LNCaP clone FGC (cell line): ENCODE results near the gene TLDC2.
"Not testable (repeated sequence)": the region's sequence is repeated elsewhere in the genome, so short reads cannot be mapped to it uniquely, and the experiment has no call there.

Experiments
- DNase-seq: peaks from one replicate; pipeline ENCODE4 v3.0.0-alpha.2; 2011; ENCODE audit warnings: low read depth
- H3K4me3 ChIP-seq: 2 replicates; pipeline ENCODE4 v1.5.1; 2011; ENCODE audit warnings: mild to moderate bottlenecking, low read depth, low read length, control low read depth
- TF ChIP-seq, protein P1 (sequence below): IDR thresholded peaks from 2 replicates; pipeline ENCODE4 v1.5.1; 2012; ENCODE audit warnings: mild to moderate bottlenecking; ENCODE audit not compliant: control insufficient read depth, insufficient read depth; ENCODE audit errors: extremely low read depth

TLDC2 gene

DNA sequence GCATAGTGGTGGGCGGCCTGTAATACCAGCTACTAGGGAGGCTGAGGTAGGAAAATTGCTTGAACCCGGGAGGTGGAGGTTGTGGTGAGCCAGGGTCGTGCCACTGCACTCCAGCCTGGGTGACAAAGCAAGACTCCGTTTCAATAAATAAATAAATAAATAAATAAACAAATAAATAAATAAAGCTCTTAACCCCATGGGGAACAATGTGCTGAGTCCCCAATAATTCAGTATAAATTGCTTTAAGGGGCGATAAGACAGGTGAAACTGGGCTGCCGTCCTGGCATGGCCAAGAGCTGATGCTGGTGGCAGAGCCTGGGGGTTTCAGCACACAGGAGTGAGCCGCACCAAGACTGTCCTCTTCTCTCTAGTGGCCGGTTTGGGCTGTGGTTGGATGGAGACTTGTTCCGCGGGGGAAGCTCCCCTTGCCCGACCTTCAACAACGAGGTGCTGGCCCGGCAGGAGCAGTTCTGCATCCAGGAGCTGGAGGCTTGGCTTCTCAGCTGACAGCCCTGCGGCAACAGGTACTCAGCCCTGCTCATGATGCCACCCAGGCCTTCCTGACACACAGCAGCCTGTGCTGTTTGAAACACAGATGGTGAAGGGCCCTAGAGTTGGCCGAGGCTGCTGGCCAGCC is 13.1 kb downstream of the TLDC2 start:
- DNase-seq, result no peak
- no peak overlapping the region for H3K4me3 ChIP-seq
- TF ChIP-seq, protein P1, sequence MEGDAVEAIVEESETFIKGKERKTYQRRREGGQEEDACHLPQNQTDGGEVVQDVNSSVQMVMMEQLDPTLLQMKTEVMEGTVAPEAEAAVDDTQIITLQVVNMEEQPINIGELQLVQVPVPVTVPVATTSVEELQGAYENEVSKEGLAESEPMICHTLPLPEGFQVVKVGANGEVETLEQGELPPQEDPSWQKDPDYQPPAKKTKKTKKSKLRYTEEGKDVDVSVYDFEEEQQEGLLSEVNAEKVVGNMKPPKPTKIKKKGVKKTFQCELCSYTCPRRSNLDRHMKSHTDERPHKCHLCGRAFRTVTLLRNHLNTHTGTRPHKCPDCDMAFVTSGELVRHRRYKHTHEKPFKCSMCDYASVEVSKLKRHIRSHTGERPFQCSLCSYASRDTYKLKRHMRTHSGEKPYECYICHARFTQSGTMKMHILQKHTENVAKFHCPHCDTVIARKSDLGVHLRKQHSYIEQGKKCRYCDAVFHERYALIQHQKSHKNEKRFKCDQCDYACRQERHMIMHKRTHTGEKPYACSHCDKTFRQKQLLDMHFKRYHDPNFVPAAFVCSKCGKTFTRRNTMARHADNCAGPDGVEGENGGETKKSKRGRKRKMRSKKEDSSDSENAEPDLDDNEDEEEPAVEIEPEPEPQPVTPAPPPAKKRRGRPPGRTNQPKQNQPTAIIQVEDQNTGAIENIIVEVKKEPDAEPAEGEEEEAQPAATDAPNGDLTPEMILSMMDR, result no peak

DNA sequence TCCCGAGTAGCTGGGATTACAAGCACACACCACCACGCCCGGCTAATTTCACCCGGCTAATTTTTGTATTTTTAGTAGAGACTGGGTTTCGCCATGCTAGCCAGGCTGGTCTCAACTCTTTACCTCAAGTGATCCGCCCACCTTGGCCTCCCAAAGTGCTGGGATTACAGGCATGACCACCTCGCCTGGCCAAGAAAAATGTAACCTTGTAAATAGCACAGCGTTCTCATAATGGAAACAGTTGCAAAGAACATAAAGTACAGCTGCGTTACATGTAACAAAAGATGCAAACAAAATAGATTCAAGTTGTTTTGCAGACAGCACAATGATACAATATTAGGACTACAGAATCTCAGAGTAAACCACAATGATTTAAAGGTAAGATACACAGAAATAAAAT is 14.6 kb downstream of the TLDC2 start:
- no peak overlapping the region for H3K4me3 ChIP-seq

DNA sequence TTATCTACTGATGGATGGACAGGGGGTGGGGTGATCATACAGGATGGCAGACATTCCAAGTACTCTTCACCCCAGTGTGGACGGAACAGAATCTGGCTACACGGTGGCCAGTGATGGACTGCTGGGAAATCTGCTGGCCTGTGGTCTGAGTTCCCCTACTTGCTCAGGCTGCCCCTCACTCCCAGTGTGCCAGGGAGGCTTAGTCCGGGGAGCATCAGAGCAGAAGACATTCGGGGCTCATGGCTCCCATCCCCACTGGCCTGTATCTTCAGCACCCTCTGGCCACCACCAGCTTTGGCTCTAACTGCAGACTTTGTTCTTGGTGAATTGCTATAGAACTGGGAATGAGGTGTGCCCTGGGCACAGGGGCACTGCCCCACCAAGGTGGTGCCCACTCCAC is 15.3 kb downstream of the TLDC2 start:
- TF ChIP-seq, protein P1, result no peak
- DNase-seq, result no peak
- no peak overlapping the region for H3K4me3 ChIP-seq

More for the DNA sequence above, 14.6 kb downstream of the TLDC2 start:
- TF ChIP-seq, protein P1, result no peak
- DNase-seq, result no peak

DNA sequence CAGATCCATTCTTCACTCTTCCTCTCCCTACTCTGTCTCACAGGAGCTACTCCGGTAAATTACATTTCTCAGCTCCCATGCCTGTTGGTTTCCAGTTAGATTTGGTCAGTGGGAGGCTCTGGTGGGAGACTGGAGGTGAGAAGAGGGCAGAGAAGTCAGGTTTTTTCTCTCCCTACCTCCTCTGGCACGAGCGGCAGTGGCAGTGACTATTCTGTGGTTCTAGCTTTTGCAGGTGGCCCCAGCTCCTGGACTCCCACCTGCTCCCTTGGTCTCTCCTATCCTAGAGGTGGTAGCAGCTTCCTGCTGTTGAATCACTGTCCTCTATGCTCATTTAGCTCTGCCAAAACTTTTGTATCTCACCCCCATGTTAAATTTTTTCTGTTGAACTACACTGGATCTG is 17.9 kb downstream of the TLDC2 start:
- H3K4me3 ChIP-seq, result no peak overlapping the region
- no peak for DNase-seq
- TF ChIP-seq, protein P1, result no peak

DNA sequence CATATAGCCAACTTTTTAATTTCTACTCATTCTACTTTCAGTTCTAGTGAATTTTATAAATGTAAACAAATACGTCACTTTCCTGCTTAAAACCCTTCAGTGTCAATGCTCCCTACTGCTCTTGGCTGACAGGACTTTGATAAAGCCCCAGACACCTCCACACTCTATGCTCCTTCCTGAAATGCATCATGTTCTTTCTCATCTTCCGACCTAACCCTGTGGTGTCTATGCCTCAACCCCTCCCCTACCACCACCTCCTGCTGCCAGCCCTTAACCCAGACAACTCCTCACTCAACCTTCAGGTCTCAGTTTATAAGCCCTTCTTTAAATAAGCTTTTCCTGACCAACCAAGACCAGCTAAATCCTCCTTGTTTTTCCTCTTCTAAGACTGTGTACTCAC is 19.1 kb downstream of the TLDC2 start:
- H3K4me3 ChIP-seq, result no peak overlapping the region
- no peak for DNase-seq

DNA sequence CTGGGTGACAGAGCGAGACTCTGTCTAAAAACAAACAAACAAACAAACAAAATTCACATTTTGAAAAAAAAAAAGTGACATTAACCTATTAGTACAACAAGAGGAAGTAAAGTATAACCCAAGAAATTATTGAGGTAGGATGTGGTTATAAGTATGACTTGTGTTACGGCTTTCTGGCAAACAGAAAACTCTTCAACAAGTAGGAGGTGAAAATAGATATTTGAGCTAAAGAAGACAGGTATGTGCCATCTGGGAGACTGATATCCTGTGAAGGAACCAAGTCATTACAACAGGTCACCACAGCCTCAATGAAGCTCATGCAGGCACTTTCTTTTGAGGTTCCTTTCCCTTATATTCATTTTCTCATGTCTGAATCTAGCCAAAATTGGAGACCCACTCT is 28.8 kb downstream of the TLDC2 start:
- no peak for DNase-seq
- TF ChIP-seq, protein P1, result no peak
- H3K4me3 ChIP-seq, result no peak overlapping the region

More for the DNA sequence above, 19.1 kb downstream of the TLDC2 start:
- TF ChIP-seq, protein P1, result no peak

DNA sequence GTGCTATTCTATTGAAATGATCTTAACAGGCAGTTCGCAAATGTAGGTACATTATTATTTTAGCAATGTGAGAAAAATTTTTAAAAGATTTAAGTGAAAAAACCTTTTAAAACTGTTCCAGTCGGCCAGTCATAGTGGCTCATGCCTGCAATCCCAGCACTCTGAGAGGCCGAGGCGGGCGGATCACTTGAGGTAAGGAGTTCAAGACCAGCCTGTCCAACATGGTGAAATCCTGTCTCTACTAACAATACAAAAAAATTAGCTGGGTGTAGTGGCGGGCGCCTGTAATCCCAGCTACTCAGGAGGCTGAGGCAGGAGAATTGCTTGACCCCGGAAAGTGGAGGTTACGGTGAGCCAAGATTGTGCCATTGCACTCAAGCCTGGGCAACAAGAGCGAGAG is 29.6 kb downstream of the TLDC2 start:
- H3K4me3 ChIP-seq, DNase-seq: not testable (repeated sequence)

DNA sequence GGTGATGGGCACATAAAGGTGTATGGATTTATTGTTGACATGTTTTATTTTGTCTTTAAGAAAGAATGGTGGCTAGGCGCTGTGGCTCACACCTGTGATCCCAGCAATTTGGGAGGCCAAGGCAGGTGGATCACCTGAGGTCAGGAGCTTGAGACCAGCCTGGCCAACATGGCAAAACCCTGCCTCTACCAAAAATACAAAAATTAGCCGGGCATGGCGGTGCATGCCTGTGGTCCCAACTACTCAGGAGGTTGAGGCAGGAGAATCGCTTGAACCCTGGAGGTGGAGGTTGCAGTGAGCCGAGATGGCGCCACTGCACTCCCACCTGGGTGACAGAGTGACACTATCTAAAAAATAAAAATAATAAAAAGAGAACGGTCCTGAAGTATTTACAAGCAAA is 30.1 kb downstream of the TLDC2 start:
- not testable (repeated sequence) for DNase-seq

More for the DNA sequence above, 30.1 kb downstream of the TLDC2 start:
- H3K4me3 ChIP-seq, result not testable (repeated sequence)
